Thyroid gland (tissue), 4 donors: Measurements from ENCODE around the gene MAPK1.

Experiments
- CTCF ChIP-seq, 6 experiments: fragments of 200-600 bp in 3 of 6; fragments of 450-650 bp in 3 of 6; sonication (generic) in 3 of 6; IDR thresholded peaks; one replicate each; pipeline ENCODE4 v1.5.1; 2016 to 2019; ENCODE audit warnings: antibody characterized with exemption in 6 of 6, mild to moderate bottlenecking in 2 of 6, inconsistent platforms in 1 of 6, moderate library complexity in 1 of 6
- POLR2A ChIP-seq, 2 donors: fragments of 450-650 bp; IDR thresholded peaks; one replicate each; pipeline ENCODE4 v1.6.1; 2017; ENCODE audit warnings: antibody characterized with exemption in 2 of 2, mild to moderate bottlenecking in 2 of 2, moderate library complexity in 1 of 2

GRCh38 chr22:21858025-21858764 is 9.2 kb downstream of the MAPK1 start:
- no peak for TF ChIP-seq CTCF (IDR thresholded peaks at IDR 0.05)
- no peak for TF ChIP-seq POLR2A (IDR thresholded peaks at IDR 0.05)
